ENCODE results near the gene MANSC4. TPM values are rescaled to one million over a fixed set of nuclear protein-coding genes. Genes with fewer than 3 reads are reported as not detected.
A peak's percentile ranks its signal among the peaks of the same experiment; 100 is the strongest.

Gene MANSC4
- total and polyA plus RNA-seq, 9 of the 15 experiments (the other 6 are each of a cell fraction or from before 2014, with no cell fraction given): not detected

DNA sequence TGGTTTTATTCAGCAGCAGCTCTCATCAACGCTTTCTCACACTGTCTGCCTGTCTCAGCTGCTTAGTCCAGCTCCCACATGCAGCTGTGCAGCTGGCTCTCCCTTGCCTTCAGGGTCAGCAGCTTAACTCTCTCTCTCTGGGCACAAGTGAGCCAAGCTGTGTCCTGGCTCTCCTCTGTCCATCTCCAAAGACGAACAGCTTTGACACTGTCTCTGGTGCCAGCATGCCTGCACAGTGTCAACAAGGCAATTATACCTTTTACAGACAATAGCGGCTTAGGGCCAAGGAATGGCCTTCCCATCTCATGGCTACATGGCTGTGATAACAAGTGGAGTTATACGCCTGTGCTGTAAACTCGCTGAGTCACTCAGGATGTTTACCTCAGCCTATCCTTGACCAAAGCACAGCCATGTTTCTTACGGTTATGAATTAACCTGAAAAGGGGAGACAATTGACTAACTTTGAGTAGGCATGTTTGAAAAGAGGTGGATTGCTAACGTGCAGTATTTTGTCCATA lies 38.4 kb upstream of the MANSC4 start (continued):
- peak; percentile 91 for TF ChIP-seq ZNF584 (CRISPR knock-in tag; IDR thresholded peaks at IDR 0.05; ENCODE audit: low read depth)
- TF ChIP-seq, protein P1, sequence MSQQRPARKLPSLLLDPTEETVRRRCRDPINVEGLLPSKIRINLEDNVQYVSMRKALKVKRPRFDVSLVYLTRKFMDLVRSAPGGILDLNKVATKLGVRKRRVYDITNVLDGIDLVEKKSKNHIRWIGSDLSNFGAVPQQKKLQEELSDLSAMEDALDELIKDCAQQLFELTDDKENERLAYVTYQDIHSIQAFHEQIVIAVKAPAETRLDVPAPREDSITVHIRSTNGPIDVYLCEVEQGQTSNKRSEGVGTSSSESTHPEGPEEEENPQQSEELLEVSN (IDR thresholded peaks at IDR 0.05; ENCODE audit: borderline replicate concordance in 1 of 2, extremely low read depth in 1 of 2, insufficient read depth in 1 of 2, insufficient read length in 1 of 2, low read depth in 1 of 2, low read length in 1 of 2, poor library complexity in 1 of 2, severe bottlenecking in 1 of 2): no peak
- TF ChIP-seq HNRNPH1 (optimal IDR thresholded peaks at IDR 0.05; ENCODE audit: low read depth, low read length): no peak
- no peak for TF ChIP-seq ZNF174 (CRISPR knock-in tag; IDR thresholded peaks at IDR 0.05)
- TF ChIP-seq FOXM1 (IDR thresholded peaks at IDR 0.05; ENCODE audit: low read depth): no peak
- no peak for TF ChIP-seq FOXM1 (CRISPR knock-in tag; IDR thresholded peaks at IDR 0.05; ENCODE audit: low read depth)
- no peak for TF ChIP-seq U2AF1 (optimal IDR thresholded peaks at IDR 0.05; ENCODE audit: low read depth, low read length)
- TF ChIP-seq YBX1 (IDR thresholded peaks at IDR 0.05): no peak
- TF ChIP-seq SUPT5H (IDR thresholded peaks at IDR 0.05): no peak
- no peak for TF ChIP-seq MIER1 (IDR thresholded peaks at IDR 0.05; ENCODE audit: low read depth)
- TF ChIP-seq ZNF384 (IDR thresholded peaks at IDR 0.05; ENCODE audit: low read depth, low read length): no peak
- TF ChIP-seq, protein P2, sequence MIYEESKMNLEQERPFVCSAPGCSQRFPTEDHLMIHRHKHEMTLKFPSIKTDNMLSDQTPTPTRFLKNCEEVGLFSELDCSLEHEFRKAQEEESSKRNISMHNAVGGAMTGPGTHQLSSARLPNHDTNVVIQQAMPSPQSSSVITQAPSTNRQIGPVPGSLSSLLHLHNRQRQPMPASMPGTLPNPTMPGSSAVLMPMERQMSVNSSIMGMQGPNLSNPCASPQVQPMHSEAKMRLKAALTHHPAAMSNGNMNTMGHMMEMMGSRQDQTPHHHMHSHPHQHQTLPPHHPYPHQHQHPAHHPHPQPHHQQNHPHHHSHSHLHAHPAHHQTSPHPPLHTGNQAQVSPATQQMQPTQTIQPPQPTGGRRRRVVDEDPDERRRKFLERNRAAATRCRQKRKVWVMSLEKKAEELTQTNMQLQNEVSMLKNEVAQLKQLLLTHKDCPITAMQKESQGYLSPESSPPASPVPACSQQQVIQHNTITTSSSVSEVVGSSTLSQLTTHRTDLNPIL (CRISPR knock-in tag; IDR thresholded peaks at IDR 0.05): no peak
- TF ChIP-seq ZEB2 (IDR thresholded peaks at IDR 0.05): no peak
- TF ChIP-seq NBN (IDR thresholded peaks at IDR 0.05; ENCODE audit: low read depth): no peak
- no peak for TF ChIP-seq HDGF (IDR thresholded peaks at IDR 0.05)
- TF ChIP-seq, protein P3, sequence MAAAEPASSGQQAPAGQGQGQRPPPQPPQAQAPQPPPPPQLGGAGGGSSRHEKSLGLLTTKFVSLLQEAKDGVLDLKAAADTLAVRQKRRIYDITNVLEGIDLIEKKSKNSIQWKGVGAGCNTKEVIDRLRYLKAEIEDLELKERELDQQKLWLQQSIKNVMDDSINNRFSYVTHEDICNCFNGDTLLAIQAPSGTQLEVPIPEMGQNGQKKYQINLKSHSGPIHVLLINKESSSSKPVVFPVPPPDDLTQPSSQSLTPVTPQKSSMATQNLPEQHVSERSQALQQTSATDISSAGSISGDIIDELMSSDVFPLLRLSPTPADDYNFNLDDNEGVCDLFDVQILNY (CRISPR knock-in tag; IDR thresholded peaks at IDR 0.05): no peak
- TF ChIP-seq MTA3 (IDR thresholded peaks at IDR 0.05; ENCODE audit: borderline replicate concordance): no peak
- TF ChIP-seq ZNF280B (CRISPR knock-in tag; IDR thresholded peaks at IDR 0.05): no peak
- no peak for TF ChIP-seq POLR2AphosphoS5 (IDR thresholded peaks at IDR 0.05; ENCODE audit: control insufficient read depth, insufficient read depth, low read depth, low read length)
- no peak for TF ChIP-seq TEAD4 (IDR thresholded peaks at IDR 0.05; ENCODE audit: low read length)
- TF ChIP-seq TEAD4 (CRISPR knock-in tag; IDR thresholded peaks at IDR 0.05; ENCODE audit: borderline replicate concordance): no peak
- no peak for TF ChIP-seq ZNF507 (tag; conservative IDR thresholded peaks at IDR 0.05)
- peak; percentile 78; the same call in 1 of the 2 replicates for TF ChIP-seq TEAD2 (tag; IDR thresholded peaks at IDR 0.05)
- 0 out of 2 replicates have a peak, but pooled peaks have one; percentile 60 for TF ChIP-seq ZNF197 (CRISPR knock-in tag; IDR thresholded peaks at IDR 0.05; ENCODE audit: low read depth)
- peak; percentile 70; the same call in 1 of the 2 replicates for TF ChIP-seq GATAD2A (IDR thresholded peaks at IDR 0.05)
- TF ChIP-seq TCF7L2 (IDR thresholded peaks at IDR 0.05; ENCODE audit: low read depth, low read length): no peak
- TF ChIP-seq ZNF436 (CRISPR knock-in tag; IDR thresholded peaks at IDR 0.05): no peak
- no peak for TF ChIP-seq EGR1 (conservative IDR thresholded peaks at IDR 0.05)

Data from K562 (cell line).